MM.1S (cell line): Measurements from ENCODE around the gene BANK1.

Experiments used
- DNase-seq: peaks from one replicate; pipeline ENCODE4 v3.0.0-alpha.2; 2015
- H2AFZ ChIP-seq: fragments of 300-600 bp; sonication (generic); 2 replicates; pipeline ENCODE4 v1.6.0; 2016; ENCODE audit warnings: antibody characterized with exemption, low read length
- H3F3A ChIP-seq: fragments of 300-600 bp; sonication (generic); 2 replicates; pipeline ENCODE4 v1.6.1; 2016; ENCODE audit warnings: mild to moderate bottlenecking, antibody characterized with exemption, low read length, moderate library complexity, mixed read lengths; ENCODE audit not compliant: insufficient read depth
- H3K27ac ChIP-seq: fragments of 300-600 bp; sonication (generic); 2 replicates; pipeline ENCODE4 v1.5.1; 2016; ENCODE audit warnings: mild to moderate bottlenecking, low read length
- H3K27me3 ChIP-seq: fragments of 300-600 bp; sonication (generic); replicated peaks from 2 replicates; pipeline ENCODE4 v1.6.0; 2016; ENCODE audit warnings: low read length; ENCODE audit not compliant: insufficient read depth
- H3K36me3 ChIP-seq: fragments of 300-600 bp; sonication (generic); replicated peaks from 2 replicates; pipeline ENCODE4 v1.6.1; 2016; ENCODE audit warnings: mild to moderate bottlenecking, low read length, mixed read lengths; ENCODE audit not compliant: insufficient read depth
- H3K4me1 ChIP-seq: fragments of 300-600 bp; sonication (generic); 2 replicates; pipeline ENCODE4 v1.6.1; 2016; ENCODE audit warnings: low read length, mixed read lengths
- H3K4me2 ChIP-seq: fragments of 300-600 bp; sonication (generic); 2 replicates; pipeline ENCODE4 v1.6.0; 2016; ENCODE audit warnings: low read depth, low read length
- H3K4me3 ChIP-seq: fragments of 300-600 bp; sonication (generic); 2 replicates; pipeline ENCODE4 v1.5.1; 2016; ENCODE audit warnings: low read length, mixed read lengths
- H3K79me2 ChIP-seq: fragments of 300-600 bp; sonication (generic); 2 replicates; pipeline ENCODE4 v1.6.1; 2016; ENCODE audit warnings: mixed run types, low read length, mixed read lengths
- H3K9ac ChIP-seq: fragments of 300-600 bp; sonication (generic); 2 replicates; pipeline ENCODE4 v1.6.1; 2016; ENCODE audit warnings: low read length, mixed read lengths
- H3K9me2 ChIP-seq: fragments of 300-600 bp; sonication (generic); replicated peaks from 2 replicates; pipeline ENCODE4 v1.6.1; 2016; ENCODE audit warnings: mild to moderate bottlenecking, low read length, mixed read lengths; ENCODE audit not compliant: insufficient read depth
- H3K9me3 ChIP-seq: fragments of 300-600 bp; sonication (generic); replicated peaks from 2 replicates; pipeline ENCODE4 v1.6.1; 2016; ENCODE audit warnings: mild to moderate bottlenecking, low read length, mixed read lengths; ENCODE audit not compliant: insufficient read depth
- H4K20me1 ChIP-seq: fragments of 300-600 bp; sonication (generic); 2 replicates; pipeline ENCODE4 v1.6.1; 2016; ENCODE audit warnings: mild to moderate bottlenecking, low read length, moderate library complexity, mixed read lengths; ENCODE audit not compliant: insufficient read depth
- EZH2 ChIP-seq: fragments of 300-600 bp; sonication (generic); optimal IDR thresholded peaks from 2 replicates; pipeline ENCODE3; 2017; ENCODE audit warnings: low read depth, mild to moderate bottlenecking, antibody characterized with exemption, low read length, mixed read lengths
- EZH2phosphoT487 ChIP-seq: fragments of 300-600 bp; sonication (generic); IDR thresholded peaks from 2 replicates; pipeline ENCODE4 v1.6.1; 2018; ENCODE audit warnings: antibody characterized with exemption, low read length
- TF ChIP-seq, protein P1 (sequence below): fragments of 300-600 bp; sonication (generic); IDR thresholded peaks from 2 replicates; pipeline ENCODE4 v1.5.1; 2016; ENCODE audit warnings: antibody characterized with exemption, low read length, mixed read lengths

The BANK1 gene

GRCh38 chr4:102008711-102009110 lies 218.2 kb downstream of the BANK1 start:
- TF ChIP-seq EZH2 = no peak
- no peak for TF ChIP-seq EZH2phosphoT487
- TF ChIP-seq, protein P1, sequence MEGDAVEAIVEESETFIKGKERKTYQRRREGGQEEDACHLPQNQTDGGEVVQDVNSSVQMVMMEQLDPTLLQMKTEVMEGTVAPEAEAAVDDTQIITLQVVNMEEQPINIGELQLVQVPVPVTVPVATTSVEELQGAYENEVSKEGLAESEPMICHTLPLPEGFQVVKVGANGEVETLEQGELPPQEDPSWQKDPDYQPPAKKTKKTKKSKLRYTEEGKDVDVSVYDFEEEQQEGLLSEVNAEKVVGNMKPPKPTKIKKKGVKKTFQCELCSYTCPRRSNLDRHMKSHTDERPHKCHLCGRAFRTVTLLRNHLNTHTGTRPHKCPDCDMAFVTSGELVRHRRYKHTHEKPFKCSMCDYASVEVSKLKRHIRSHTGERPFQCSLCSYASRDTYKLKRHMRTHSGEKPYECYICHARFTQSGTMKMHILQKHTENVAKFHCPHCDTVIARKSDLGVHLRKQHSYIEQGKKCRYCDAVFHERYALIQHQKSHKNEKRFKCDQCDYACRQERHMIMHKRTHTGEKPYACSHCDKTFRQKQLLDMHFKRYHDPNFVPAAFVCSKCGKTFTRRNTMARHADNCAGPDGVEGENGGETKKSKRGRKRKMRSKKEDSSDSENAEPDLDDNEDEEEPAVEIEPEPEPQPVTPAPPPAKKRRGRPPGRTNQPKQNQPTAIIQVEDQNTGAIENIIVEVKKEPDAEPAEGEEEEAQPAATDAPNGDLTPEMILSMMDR = no peak
- Histone ChIP-seq H3K36me3 (no peaks in the 10 kb centered on the region), H3K4me2 (no peak overlapping the region), H3K4me3 (no peak overlapping the region), H3K4me1 (no peaks in the 10 kb centered on the region), H3K9me2 (no peaks in the 10 kb centered on the region), H4K20me1 (no peaks in the 10 kb centered on the region), H3K27ac (no peak overlapping the region), H3K9me3 (no peaks in the 10 kb centered on the region), H3K9ac (no peak overlapping the region), H3F3A (no peaks in the 10 kb centered on the region), H2AFZ (no peak overlapping the region), H3K27me3 (no peaks in the 10 kb centered on the region), H3K79me2 (no peaks in the 10 kb centered on the region)
- no peak for DNase-seq

- no peak overlapping the region for H3K4me3 ChIP-seq
- no peak overlapping the region for H3K4me2 ChIP-seq
- no peaks in the 10 kb centered on the region for H3F3A ChIP-seq
- no peaks in the 10 kb centered on the region for H3K27me3 ChIP-seq
- H3K9ac ChIP-seq = no peak overlapping the region
- TF ChIP-seq EZH2phosphoT487 (no peak), EZH2 (no peak)
- TF ChIP-seq, protein P1 = no peak
- DNase-seq = no peak
- no peaks in the 10 kb centered on the region for H3K9me3 ChIP-seq
- no peaks in the 10 kb centered on the region for H3K79me2 ChIP-seq
- no peaks in the 10 kb centered on the region for H3K4me1 ChIP-seq
- no peak overlapping the region for H2AFZ ChIP-seq
- no peaks in the 10 kb centered on the region for H4K20me1 ChIP-seq
- no peak overlapping the region for H3K27ac ChIP-seq
- H3K9me2 ChIP-seq = no peaks in the 10 kb centered on the region
- H3K36me3 ChIP-seq = no peaks in the 10 kb centered on the region
Observed at GRCh38 chr4:102022343-102022742, 231.8 kb downstream of the BANK1 start.

DNA sequence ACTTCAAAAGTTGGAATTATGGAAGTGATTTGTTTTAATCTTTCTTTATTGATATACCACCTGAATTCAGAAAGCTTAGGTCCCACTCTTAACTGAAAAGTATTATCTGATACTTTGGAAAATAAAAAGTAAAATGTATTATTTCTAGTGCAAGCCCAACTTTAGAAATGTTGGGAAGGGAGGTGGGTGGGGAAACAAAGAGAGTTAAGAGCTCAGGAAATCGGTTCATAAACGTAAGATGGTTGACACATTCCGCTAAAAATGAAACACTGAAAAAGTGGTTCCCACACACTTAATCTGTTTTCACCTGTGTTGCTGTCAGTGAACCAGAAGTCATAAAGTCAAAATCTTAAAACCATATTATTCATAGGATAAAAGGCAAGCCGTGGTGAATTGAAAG lies 237.4 kb downstream of the BANK1 start:
- H3K4me3 ChIP-seq = no peak overlapping the region
- no peaks in the 10 kb centered on the region for H3K9me2 ChIP-seq
- no peak for DNase-seq
- H3K36me3 ChIP-seq = no peaks in the 10 kb centered on the region
- no peaks in the 10 kb centered on the region for H3K79me2 ChIP-seq
- H3F3A ChIP-seq = no peaks in the 10 kb centered on the region
- TF ChIP-seq EZH2 (no peak), EZH2phosphoT487 (no peak)
- TF ChIP-seq, protein P1 = no peak
- H4K20me1 ChIP-seq = no peaks in the 10 kb centered on the region
- H3K9ac ChIP-seq = no peak overlapping the region
- H3K4me2 ChIP-seq = no peak overlapping the region
- H2AFZ ChIP-seq = no peak overlapping the region
- H3K4me1 ChIP-seq = no peaks in the 10 kb centered on the region
- H3K27me3 ChIP-seq = no peaks in the 10 kb centered on the region
- H3K9me3 ChIP-seq = no peaks in the 10 kb centered on the region
- H3K27ac ChIP-seq = no peak overlapping the region

DNA sequence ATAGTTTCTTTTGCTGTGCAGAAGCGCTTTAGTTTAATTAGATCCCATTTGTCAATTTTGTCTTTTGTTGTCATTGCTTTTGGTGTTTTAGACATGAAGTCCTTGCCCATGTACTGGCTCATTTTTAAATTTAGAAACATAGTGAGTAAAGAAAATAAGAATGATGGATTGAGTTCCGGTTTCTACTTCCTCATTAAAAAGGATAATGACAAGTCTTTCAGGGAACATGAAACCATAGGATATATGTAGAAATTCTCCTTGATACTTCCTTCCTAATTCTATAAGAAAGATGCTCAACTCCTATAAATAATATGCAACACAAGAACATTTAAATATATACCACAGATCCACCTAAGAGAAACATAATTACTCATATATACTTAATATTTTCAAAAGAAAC lies 240.9 kb downstream of the BANK1 start:
- Histone ChIP-seq H3K4me3 (no peak overlapping the region), H3K27me3 (no peaks in the 10 kb centered on the region), H3K36me3 (no peaks in the 10 kb centered on the region), H3K9me3 (no peaks in the 10 kb centered on the region), H3F3A (no peaks in the 10 kb centered on the region), H3K79me2 (no peaks in the 10 kb centered on the region), H3K9ac (no peak overlapping the region), H3K4me1 (no peaks in the 10 kb centered on the region), H2AFZ (no peak overlapping the region), H3K27ac (no peak overlapping the region), H4K20me1 (no peaks in the 10 kb centered on the region), H3K4me2 (no peak overlapping the region), H3K9me2 (no peaks in the 10 kb centered on the region)
- no peak for DNase-seq
- TF ChIP-seq, protein P1 = no peak
- no peak for TF ChIP-seq EZH2phosphoT487
- no peak for TF ChIP-seq EZH2
